Right ventricle myocardium inferior (tissue), 1 donor: ENCODE results near the gene SUN2. TPM values are rescaled to one million over a fixed set of nuclear protein-coding genes. Genes with fewer than 3 reads are reported as not detected.
A peak's percentile ranks its signal among the peaks of the same experiment; 100 is the strongest.

Experiments used
- ATAC-seq: fragments of 200-7000 bp; cut with Tn5 transposase; one replicate; pipeline ENCODE4 v1.9.1; 2020; ENCODE audit warnings: mild to moderate bottlenecking, moderate library complexity
- DNase-seq: peaks from one replicate; pipeline ENCODE4 v3.0.0; 2021; ENCODE audit errors: missing footprints
- intact Hi-C: fragments of 100-400 bp; cut with DNase I; formaldehyde crosslinking; loops from one replicate; pipeline ENCODE4 v1.11.0; 2022
- total RNA-seq: library from RNA; stranded (reverse); fragmentation: NEBNext Ultra II Directional; extraction: Animal tissue kit (Norgen Biotek cat#: 25700); gene quantifications from one replicate; pipeline ENCODE4 v1.2.1, GENCODE V29; 2021
- donor health status: DM: no; HTN: yes; CAD: no; lungs with severe emphysema.

Gene SUN2
- total RNA-seq, 1 donor from 2014 or later: 126 TPM

- intact Hi-C loops: loop anchor here (2.0 kb wide), 1 partner anchor 47 kb away; the partner anchor contains the start of gene SUN2
- DNase-seq (no peak), ATAC-seq (no peak)
Measured at GRCh38 chr22:38707984-38708383, 47.8 kb downstream of the SUN2 start.

- DNase-seq (no peak), ATAC-seq (no peak)
- intact Hi-C loops: loop anchor here (2.0 kb wide), 1 partner anchor 47 kb away; the partner anchor contains the start of gene SUN2
Measured at GRCh38 chr22:38707346-38707745, 48.5 kb downstream of the SUN2 start.

- no peak for ATAC-seq
- DNase-seq: no peak
- intact Hi-C loops: loop anchor here (2.0 kb wide), 1 partner anchor 48 kb away; the partner anchor contains the start of gene SUN2
Measured at GRCh38 chr22:38706901-38707195, 49.0 kb downstream of the SUN2 start.

GRCh38 chr22:38706101-38706900, 49.5 kb downstream of the SUN2 start:
- DNase-seq (peak; percentile 76), ATAC-seq (peak; percentile 8)
- intact Hi-C loops: loop anchor here (2.0 kb wide), 1 partner anchor 48 kb away; the partner anchor contains the start of gene SUN2

GRCh38 chr22:38705235-38706100, 50.3 kb downstream of the SUN2 start, which contains the start of gene GTPBP1:
Gene GTPBP1 (plus strand): TSS chr22:38705944. CDS start chr22:38705956, 12 bp downstream.
- DNase-seq (peak; percentile 99), ATAC-seq (peak; percentile 94)
- intact Hi-C loops: loop anchor here (2.0 kb wide), 1 partner anchor 49 kb away; the partner anchor contains the start of gene SUN2

DNA sequence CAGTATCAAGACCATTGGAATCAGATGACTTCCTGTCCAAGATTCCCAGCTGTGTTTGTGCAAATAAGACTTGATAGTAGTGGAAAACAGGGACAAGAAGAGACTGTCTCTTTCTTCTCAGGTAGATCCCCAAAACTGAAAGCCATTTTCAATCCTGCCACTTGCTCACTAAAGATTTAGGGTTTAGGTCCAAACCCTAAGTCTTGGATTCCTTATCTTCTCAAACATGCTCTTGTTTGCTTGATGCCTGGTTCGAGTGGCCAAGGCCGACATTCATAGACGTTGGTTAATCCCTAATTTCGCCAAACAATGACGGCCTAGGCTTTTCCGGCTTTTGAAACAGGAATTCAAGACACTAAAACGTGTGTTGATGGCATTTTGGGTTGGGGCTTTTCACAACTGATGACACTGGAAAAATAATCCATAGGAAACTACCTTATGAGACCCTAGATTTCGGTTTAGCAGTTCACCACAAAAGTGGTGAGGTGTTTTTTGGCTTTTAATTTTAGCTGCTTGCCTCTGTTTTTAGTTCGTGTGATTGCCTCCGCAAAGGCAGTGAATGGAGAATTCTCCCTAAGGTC, 51.1 kb downstream of the SUN2 start:
- DNase-seq (no peak), ATAC-seq (no peak)
- intact Hi-C loops: no loop called here

DNA sequence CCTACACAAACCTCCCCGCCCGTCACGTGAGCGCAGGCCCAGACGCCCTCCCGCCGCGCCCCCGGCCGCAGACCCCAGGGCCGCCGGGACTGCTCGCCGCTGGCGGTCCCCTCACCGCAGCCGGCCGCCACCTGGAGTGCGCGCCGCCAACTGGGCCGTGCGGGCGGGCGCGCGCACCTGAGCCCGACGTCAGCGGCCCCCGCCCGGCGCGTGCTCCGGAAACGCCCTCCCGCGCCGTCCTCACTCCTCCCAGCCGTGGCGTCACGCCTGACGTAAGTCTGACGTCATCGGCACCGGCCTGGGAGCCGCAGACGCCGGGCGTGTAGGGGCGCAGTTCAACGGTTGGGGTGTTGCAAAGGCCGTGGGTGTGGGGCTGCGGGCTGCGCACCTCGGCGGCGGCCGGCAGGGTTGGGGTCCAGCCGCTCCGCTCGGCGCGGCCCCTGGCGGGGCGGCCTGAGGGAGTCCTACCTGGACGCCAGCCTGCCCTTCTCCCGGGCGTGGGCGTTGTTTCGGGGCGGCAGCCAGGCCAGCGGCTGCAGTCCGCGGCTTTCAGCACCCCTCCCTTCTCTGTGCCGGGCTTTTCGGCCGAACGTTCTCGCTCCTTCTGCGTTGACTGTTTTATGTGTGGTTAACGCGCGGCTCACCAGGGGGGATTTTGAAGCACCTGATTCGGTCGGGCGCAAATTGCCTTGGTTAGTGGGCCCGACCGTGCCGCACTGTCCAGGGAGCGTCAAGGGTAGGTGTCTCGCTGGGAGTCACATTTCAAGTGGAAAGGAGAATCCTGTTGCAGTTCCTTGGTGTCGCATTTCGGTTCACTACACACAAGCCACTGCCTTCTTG, 54.8 kb downstream of the SUN2 start, which contains the start of gene JOSD1:
TSS of gene JOSD1 (minus strand) at position 155 of the 840 bp plus-strand sequence. CDS start 956 bp downstream, outside the sequence.
- ATAC-seq (peak; percentile 55), DNase-seq (peak; percentile 98)
- intact Hi-C loops: no loop called here

- ATAC-seq (peak; percentile 38), DNase-seq (peak; percentile 91)
- intact Hi-C loops: no loop called here
Measured at GRCh38 chr22:38700270-38700788, 55.5 kb downstream of the SUN2 start.

DNA sequence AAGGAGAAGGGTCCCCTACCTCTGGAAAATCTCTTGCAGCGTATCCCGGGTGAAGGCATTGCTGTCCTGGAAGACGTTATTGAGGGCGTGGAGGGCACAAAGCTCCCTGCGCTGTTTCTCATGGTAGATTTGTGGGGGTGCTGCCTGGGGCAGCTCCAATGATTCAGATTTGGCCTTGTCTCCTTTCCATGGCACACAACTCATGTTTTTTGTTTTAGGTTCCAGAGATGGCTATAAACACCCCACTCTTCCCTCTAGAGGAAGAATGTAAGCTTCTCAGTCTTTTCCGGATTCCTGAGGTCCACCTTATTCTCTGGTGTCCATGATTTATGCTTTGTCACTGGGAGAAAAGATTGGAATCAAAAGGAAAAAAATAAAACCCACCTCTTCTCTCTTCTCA, 56.0 kb downstream of the SUN2 start:
- ATAC-seq (no peak), DNase-seq (no peak)
- intact Hi-C loops: no loop called here

DNA sequence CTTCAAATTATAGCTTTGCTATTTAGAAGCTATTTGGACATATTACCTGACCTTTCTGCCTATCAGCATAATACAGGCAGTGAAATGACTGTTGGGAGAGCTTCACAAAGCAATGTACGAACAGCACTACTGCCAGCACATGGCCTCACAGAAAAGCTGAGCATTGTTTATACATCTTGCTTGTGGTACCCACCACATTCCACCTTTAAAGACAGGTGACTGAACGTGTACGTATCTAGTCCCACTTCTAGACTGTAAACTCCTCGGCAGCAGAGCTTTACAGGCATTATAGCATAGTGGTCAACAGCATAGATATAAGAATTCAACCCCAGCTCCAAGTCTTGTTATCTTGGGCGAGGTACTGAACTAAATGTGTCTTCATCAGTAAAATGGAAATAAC, 56.7 kb downstream of the SUN2 start:
- no peak for DNase-seq
- intact Hi-C loops: no loop called here
- ATAC-seq: no peak

DNA sequence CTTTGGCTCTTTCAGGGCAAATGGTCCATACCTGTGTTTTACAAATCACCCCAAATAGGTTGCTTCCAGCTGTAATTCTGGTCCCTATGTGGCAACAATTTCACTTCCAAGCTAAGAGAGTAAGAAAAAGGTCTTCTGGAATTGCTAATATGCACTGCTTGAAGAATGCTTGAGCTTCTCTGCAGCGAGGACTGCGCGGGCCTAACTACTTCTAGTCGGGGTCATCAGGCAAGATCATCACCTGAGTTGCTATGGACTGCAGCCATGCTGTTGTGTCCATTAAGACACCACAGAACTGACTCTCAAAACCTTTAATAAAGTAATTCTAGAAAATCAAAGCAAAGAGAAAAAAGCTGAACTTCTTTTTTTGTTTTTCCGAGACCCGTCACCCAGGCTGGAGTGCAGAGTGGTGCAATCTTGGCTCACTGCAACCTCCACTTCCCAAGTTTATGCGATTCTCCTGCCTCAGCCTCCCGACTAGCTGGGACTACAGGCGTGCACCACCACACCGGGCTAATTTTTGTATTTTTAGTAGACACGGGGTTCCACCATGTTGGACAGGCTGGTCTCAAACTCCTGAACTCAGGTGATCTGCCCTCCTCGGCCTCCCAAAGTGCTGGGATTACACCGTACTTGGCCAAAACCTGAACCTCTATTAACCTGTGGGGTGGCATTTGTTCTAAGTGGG, 57.2 kb downstream of the SUN2 start:
- intact Hi-C loops: no loop called here
- no peak for ATAC-seq

DNA sequence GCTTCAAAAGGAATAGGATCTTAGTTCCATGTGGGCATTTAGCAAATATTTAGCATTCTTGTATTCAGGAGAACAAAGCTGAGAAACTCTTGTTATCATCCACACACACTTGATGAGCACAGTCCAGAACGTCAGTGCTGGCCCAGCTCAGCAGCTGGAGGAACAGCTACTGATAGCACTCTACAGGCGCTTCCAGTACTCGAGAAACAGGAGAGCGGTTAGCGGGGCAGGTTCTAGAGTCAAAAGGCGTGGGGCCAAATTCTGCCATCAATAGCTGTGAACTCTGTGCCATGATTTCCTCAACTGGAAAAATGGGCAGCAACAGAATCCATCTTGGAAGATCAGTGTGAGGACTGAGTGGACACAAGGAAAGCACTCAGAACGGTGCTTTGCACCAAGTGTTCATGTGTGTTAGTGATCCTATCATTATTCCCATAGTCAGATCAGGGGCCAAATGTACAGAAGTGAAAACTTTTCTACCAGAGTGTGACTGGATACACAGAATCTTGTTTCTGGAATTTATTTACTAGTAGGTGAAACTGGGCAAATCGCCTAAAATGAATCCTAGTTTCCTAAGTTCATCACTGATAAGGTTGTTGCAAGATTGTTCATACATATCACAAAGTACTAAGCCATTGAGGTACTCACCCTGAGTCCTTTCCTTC, 58.2 kb downstream of the SUN2 start:
- intact Hi-C loops: no loop called here
- DNase-seq: no peak
- no peak for ATAC-seq

More for the DNA sequence above, 57.2 kb downstream of the SUN2 start:
- DNase-seq: no peak

DNA sequence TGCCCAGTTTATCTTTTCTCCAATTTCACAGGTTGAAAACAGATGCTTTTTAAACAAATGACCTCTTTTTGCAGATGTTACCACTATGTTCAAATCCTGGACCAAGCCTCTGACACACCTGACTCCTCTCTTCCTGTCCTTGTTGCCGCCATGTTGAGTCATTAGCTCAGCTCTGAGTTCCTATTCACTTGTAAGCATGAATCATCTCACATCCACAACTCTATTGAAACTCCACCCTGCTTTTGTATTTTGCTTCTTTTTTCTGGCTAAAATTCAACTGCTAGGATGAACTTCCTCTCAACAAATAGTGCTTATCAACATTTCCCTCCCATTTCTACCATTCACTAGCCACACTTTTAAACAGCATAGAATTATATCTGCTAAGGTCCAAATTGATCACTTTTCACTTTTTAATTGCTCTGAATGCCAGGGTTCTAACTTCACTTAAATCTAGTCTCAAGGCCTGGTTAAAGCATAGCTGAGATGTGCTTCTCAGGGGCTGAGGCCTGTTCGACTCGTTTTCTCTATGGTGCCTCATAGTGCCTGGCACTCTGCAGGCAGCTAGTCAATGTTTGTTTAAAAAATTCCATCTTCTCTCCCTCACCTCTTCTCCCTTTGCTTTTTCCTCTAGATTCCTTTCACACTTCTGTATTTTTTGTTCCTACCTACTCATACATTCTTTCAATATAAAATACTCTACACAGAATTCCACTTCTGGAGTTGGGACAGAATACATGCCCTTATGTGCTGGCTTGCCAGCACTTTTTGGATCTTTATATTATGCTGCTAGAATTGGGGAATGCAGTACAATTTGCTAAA, 59.0 kb downstream of the SUN2 start:
- intact Hi-C loops: no loop called here
- no peak for ATAC-seq
- no peak for DNase-seq

GRCh38 chr22:38694940-38695339, 60.9 kb downstream of the SUN2 start:
- no peak for ATAC-seq
- DNase-seq: no peak
- intact Hi-C loops: no loop called here

- ATAC-seq: no peak
- intact Hi-C loops: no loop called here
- DNase-seq: no peak
Measured at GRCh38 chr22:38694049-38694448, 61.7 kb downstream of the SUN2 start.

DNA sequence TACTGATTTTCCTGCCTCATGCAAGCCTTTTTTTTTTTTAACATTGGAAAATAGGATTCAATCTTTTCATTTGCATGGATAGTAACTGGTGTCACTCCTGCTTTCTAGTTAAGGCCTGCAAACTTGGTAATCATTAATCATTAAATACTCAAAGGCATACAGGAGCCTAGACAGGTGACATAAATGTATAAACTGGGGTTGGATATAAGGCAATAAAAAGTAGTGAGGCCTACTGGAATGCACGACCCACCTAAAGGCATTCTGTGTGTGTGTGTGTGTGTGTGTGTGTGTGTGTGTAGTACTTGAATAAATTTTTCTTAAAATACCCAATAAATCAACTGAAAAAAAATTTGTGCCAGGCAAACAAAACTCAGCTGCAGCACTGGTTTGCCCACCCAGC, 66.1 kb downstream of the SUN2 start:
- DNase-seq (no peak), ATAC-seq (no peak)
- intact Hi-C loops: no loop called here
